HepG2 (cell line): ENCODE results near the gene IPO9.

ENCODE experiments used
- DRAP1 ChIP-seq: IDR thresholded peaks from 2 replicates; pipeline ENCODE4 v1.6.1; 2016; ENCODE audit warnings: missing genetic modification reagents, missing compliant biosample characterization
- HOXA7 ChIP-seq: sonication (generic); formaldehyde crosslinking; IDR thresholded peaks from 2 replicates; pipeline ENCODE4 v1.8.1; 2022; ENCODE audit warnings: mild to moderate bottlenecking, missing genetic modification reagents, moderate library complexity
- POLR2AphosphoS5 ChIP-seq: IDR thresholded peaks from 2 replicates; pipeline ENCODE4 v1.6.1; 2012; ENCODE audit warnings: low read depth, low read length
- REPIN1 ChIP-seq: sonication (generic); formaldehyde crosslinking; IDR thresholded peaks from 2 replicates; pipeline ENCODE4 v1.8.0; 2022; ENCODE audit warnings: missing genetic modification reagents, low read depth, mild to moderate bottlenecking, borderline replicate concordance
- ZNF205 ChIP-seq: IDR thresholded peaks from 2 replicates; pipeline ENCODE4 v1.6.1; 2018; ENCODE audit warnings: missing biosample characterization, missing genetic modification reagents

- no peak for TF ChIP-seq HOXA7 (CRISPR knock-in tag)
- TF ChIP-seq REPIN1 (CRISPR knock-in tag), result no peak
- no peak for TF ChIP-seq ZNF205 (CRISPR knock-in tag)
- no peak for TF ChIP-seq POLR2AphosphoS5
- TF ChIP-seq DRAP1 (CRISPR knock-in tag), result no peak
Observed at GRCh38 chr1:201900476-201900875, 71.5 kb downstream of the IPO9 start.
